Measurements from ENCODE around the gene SNAPC2. TPM values are rescaled to one million over a fixed set of nuclear protein-coding genes. Genes with fewer than 3 reads are reported as not detected.
A peak's percentile ranks its signal among the peaks of the same experiment; 100 is the strongest.

The SNAPC2 gene
- 16.9 TPM for polyA plus RNA-seq (2013, experiment 1 of 2)
- 22.9 TPM for polyA plus RNA-seq (2013, experiment 2 of 2)

- Histone ChIP-seq H3K4me3 (ENCODE audit: low read length) (peak within 1 kb of the TSS; percentile 87), H3K36me3 (ENCODE audit: insufficient read depth, low read length) (peaks cover 14% of the 10 kb centered on the region; the same call in 1 of the 2 replicates), H3K9ac (ENCODE audit: low read depth, low read length) (peak within 1 kb of the TSS; percentile 80), H3K9me3 (ENCODE audit: insufficient read depth, low read depth, low read length) (no peaks in the 10 kb centered on the region), H3K27ac (ENCODE audit: low read depth, low read length) (peak within 1 kb of the TSS; percentile 93), H3K4me1 (ENCODE audit: insufficient read depth, low read length) (peaks cover 5% of the 10 kb centered on the region; the same call in 1 of the 2 replicates), H3K27me3 (ENCODE audit: insufficient read depth, low read length) (peaks cover 43% of the 10 kb centered on the region)
- 15% methylated on average over 62 of the region's 62 CpGs for WGBS
These were observed at the start of gene SNAPC2 for GRCh38 chr19:7919610-7920518. Gene SNAPC2, plus strand, starts transcription at chr19:7920338. Its CDS starts 29 bp downstream, at chr19:7920367.

- Histone ChIP-seq H3K36me3 (ENCODE audit: insufficient read depth, low read length) (no peaks in the 10 kb centered on the region), H3K9ac (ENCODE audit: low read depth, low read length) (no peak overlapping the region), H3K27me3 (ENCODE audit: insufficient read depth, low read length) (peaks cover 23% of the 10 kb centered on the region), H3K9me3 (ENCODE audit: insufficient read depth, low read depth, low read length) (no peaks in the 10 kb centered on the region), H3K4me1 (ENCODE audit: insufficient read depth, low read length) (0 out of 2 replicates have a peak, but pooled peaks cover 6% of the 10 kb centered on the region), H3K4me3 (ENCODE audit: low read length) (no peak overlapping the region), H3K27ac (ENCODE audit: low read depth, low read length) (peak overlapping the region; percentile 76; the same call in 1 of the 2 replicates)
- 59% methylated on average over 11 of the region's 11 CpGs for WGBS
These were observed 49.3 kb upstream of the SNAPC2 start for GRCh38 chr19:7870571-7871436.

GRCh38 chr19:7871437-7872305 lies 48.5 kb upstream of the SNAPC2 start:
- Histone ChIP-seq H3K27me3 (ENCODE audit: insufficient read depth, low read length) (peaks cover 23% of the 10 kb centered on the region), H3K4me1 (ENCODE audit: insufficient read depth, low read length) (0 out of 2 replicates have a peak, but pooled peaks cover 6% of the 10 kb centered on the region), H3K9me3 (ENCODE audit: insufficient read depth, low read depth, low read length) (no peaks in the 10 kb centered on the region), H3K27ac (ENCODE audit: low read depth, low read length) (peak overlapping the region; percentile 80; the same call in 1 of the 2 replicates), H3K36me3 (ENCODE audit: insufficient read depth, low read length) (no peaks in the 10 kb centered on the region), H3K4me3 (ENCODE audit: low read length) (peak overlapping the region; percentile 33), H3K9ac (ENCODE audit: low read depth, low read length) (no peak overlapping the region)
- 8% methylated on average over 33 of the region's 33 CpGs for WGBS

GRCh38 chr19:7872306-7873204 lies 47.6 kb upstream of the SNAPC2 start:
- Histone ChIP-seq H3K9me3 (ENCODE audit: insufficient read depth, low read depth, low read length) (no peaks in the 10 kb centered on the region), H3K27ac (ENCODE audit: low read depth, low read length) (no peak overlapping the region), H3K4me3 (ENCODE audit: low read length) (peak overlapping the region; percentile 84), H3K36me3 (ENCODE audit: insufficient read depth, low read length) (no peaks in the 10 kb centered on the region), H3K27me3 (ENCODE audit: insufficient read depth, low read length) (peaks cover 18% of the 10 kb centered on the region), H3K4me1 (ENCODE audit: insufficient read depth, low read length) (0 out of 2 replicates have a peak, but pooled peaks cover 6% of the 10 kb centered on the region), H3K9ac (ENCODE audit: low read depth, low read length) (no peak overlapping the region)
- WGBS: 34% methylated on average over 47 of the region's 47 CpGs

GRCh38 chr19:7873304-7874075 lies 46.6 kb upstream of the SNAPC2 start:
- Histone ChIP-seq H3K4me3 (ENCODE audit: low read length) (peak overlapping the region; percentile 84), H3K27ac (ENCODE audit: low read depth, low read length) (no peak overlapping the region), H3K4me1 (ENCODE audit: insufficient read depth, low read length) (0 out of 2 replicates have a peak, but pooled peaks cover 3% of the 10 kb centered on the region), H3K36me3 (ENCODE audit: insufficient read depth, low read length) (no peaks in the 10 kb centered on the region), H3K9me3 (ENCODE audit: insufficient read depth, low read depth, low read length) (no peaks in the 10 kb centered on the region), H3K9ac (ENCODE audit: low read depth, low read length) (peak overlapping the region; percentile 76), H3K27me3 (ENCODE audit: insufficient read depth, low read length) (peaks cover 18% of the 10 kb centered on the region)
- 21% methylated on average over 53 of the region's 53 CpGs for WGBS

GRCh38 chr19:7874076-7874896 lies 45.9 kb upstream of the SNAPC2 start, which contains the start of gene PRR36:
Gene PRR36, minus strand, starts transcription at chr19:7874390. Its CDS starts 701 bp downstream, at chr19:7873689.
- WGBS: under 1% methylated on average over 88 of the region's 88 CpGs
- peak within 1 kb of the TSS; percentile 84 for H3K4me3 ChIP-seq (ENCODE audit: low read length)

GRCh38 chr19:7874897-7875273 lies 45.3 kb upstream of the SNAPC2 start:
- Histone ChIP-seq H3K36me3 (ENCODE audit: insufficient read depth, low read length) (no peaks in the 10 kb centered on the region), H3K4me1 (ENCODE audit: insufficient read depth, low read length) (0 out of 2 replicates have a peak, but pooled peaks cover 2% of the 10 kb centered on the region), H3K9ac (ENCODE audit: low read depth, low read length) (no peak overlapping the region), H3K9me3 (ENCODE audit: insufficient read depth, low read depth, low read length) (no peaks in the 10 kb centered on the region), H3K27ac (ENCODE audit: low read depth, low read length) (no peak overlapping the region), H3K4me3 (ENCODE audit: low read length) (peak overlapping the region; percentile 84), H3K27me3 (ENCODE audit: insufficient read depth, low read length) (peaks cover 18% of the 10 kb centered on the region)
- WGBS: 54% methylated on average over 12 of the region's 12 CpGs

More at GRCh38 chr19:7874076-7874896, 45.9 kb upstream of the SNAPC2 start, which contains the start of gene PRR36:
- no peaks in the 10 kb centered on the region for H3K36me3 ChIP-seq (ENCODE audit: insufficient read depth, low read length)
- H3K4me1 ChIP-seq (ENCODE audit: insufficient read depth, low read length): 0 out of 2 replicates have a peak, but pooled peaks cover 2% of the 10 kb centered on the region
- H3K27ac ChIP-seq (ENCODE audit: low read depth, low read length): peak within 1 kb of the TSS; percentile 18; the same call in 1 of the 2 replicates
- peaks cover 18% of the 10 kb centered on the region for H3K27me3 ChIP-seq (ENCODE audit: insufficient read depth, low read length)
- no peaks in the 10 kb centered on the region for H3K9me3 ChIP-seq (ENCODE audit: insufficient read depth, low read depth, low read length)
- peak within 1 kb of the TSS; percentile 76 for H3K9ac ChIP-seq (ENCODE audit: low read depth, low read length)

GRCh38 chr19:7877249-7877836 lies 42.8 kb upstream of the SNAPC2 start:
- H3K36me3 ChIP-seq (ENCODE audit: insufficient read depth, low read length): no peaks in the 10 kb centered on the region
- 94% methylated on average over 6 of the region's 6 CpGs for WGBS
- H3K9me3 ChIP-seq (ENCODE audit: insufficient read depth, low read depth, low read length): no peaks in the 10 kb centered on the region
- no peaks in the 10 kb centered on the region for H3K4me1 ChIP-seq (ENCODE audit: insufficient read depth, low read length)
- peaks cover 18% of the 10 kb centered on the region for H3K27me3 ChIP-seq (ENCODE audit: insufficient read depth, low read length)
- no peak overlapping the region for H3K27ac ChIP-seq (ENCODE audit: low read depth, low read length)
- no peak overlapping the region for H3K9ac ChIP-seq (ENCODE audit: low read depth, low read length)
- H3K4me3 ChIP-seq (ENCODE audit: low read length): no peak overlapping the region
